Measurements from ENCODE around the gene ADGRB2. TPM values are rescaled to one million over a fixed set of nuclear protein-coding genes. Genes with fewer than 3 reads are reported as not detected.

Gene ADGRB2
- total RNA-seq, 1 donor from 2014 or later, result 12.1 TPM

DNA sequence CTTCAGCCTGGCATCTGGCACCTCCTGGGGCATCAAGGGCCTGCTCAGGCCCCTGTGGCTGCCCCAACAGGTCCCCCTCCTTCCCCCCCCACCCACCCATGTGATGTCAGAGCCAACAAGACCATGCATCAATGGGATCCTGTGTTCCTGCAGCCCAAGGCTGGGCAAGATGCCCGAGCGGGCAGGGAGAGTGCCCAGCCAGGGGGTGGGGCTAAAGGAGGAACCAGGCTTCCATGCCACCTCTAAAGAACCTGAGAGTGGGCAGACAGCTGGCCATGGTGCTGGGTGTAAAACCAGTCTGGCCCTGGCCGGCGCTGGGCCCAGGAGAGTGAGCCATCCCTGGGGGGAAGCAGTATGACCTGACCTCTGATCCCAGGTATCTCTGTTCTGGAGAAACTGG, 67.9 kb downstream of the ADGRB2 start:
- H3K27me3 ChIP-seq (ENCODE audit: low read depth), result no peaks in the 10 kb centered on the region
- TF ChIP-seq, protein P1, sequence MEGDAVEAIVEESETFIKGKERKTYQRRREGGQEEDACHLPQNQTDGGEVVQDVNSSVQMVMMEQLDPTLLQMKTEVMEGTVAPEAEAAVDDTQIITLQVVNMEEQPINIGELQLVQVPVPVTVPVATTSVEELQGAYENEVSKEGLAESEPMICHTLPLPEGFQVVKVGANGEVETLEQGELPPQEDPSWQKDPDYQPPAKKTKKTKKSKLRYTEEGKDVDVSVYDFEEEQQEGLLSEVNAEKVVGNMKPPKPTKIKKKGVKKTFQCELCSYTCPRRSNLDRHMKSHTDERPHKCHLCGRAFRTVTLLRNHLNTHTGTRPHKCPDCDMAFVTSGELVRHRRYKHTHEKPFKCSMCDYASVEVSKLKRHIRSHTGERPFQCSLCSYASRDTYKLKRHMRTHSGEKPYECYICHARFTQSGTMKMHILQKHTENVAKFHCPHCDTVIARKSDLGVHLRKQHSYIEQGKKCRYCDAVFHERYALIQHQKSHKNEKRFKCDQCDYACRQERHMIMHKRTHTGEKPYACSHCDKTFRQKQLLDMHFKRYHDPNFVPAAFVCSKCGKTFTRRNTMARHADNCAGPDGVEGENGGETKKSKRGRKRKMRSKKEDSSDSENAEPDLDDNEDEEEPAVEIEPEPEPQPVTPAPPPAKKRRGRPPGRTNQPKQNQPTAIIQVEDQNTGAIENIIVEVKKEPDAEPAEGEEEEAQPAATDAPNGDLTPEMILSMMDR (IDR thresholded peaks at IDR 0.05; ENCODE audit: borderline replicate concordance), result no peak
- H3K27ac ChIP-seq (replicated peaks), result no peak overlapping the region
- H3K4me3 ChIP-seq, result no peak overlapping the region
- DNase-seq, result no peak
- peaks cover 20% of the 10 kb centered on the region for H3K4me1 ChIP-seq
- no peaks in the 10 kb centered on the region for H3K9me3 ChIP-seq (replicated peaks)
- intact Hi-C loops (cut with micrococcal nuclease), result no loop called here
- H3K36me3 ChIP-seq, result no peaks in the 10 kb centered on the region

DNA sequence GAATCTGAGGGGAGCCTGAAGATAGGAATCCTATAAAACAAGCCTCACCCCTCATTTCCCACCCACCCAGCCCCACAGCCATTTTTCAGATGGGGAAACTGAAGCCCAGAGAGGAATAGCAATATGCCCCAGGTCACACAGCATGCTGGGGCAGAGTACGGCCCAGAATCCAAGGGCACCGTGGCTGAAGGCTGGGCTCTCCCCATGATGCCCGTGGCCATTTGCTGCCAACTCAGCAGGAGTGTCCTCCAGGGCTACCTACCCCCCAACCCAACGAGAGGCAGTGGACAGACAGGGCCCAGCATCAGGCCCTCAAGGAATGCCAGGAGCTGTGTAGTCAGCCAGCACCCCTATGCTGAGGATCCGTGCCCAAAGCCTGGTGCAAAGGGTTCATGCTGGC, 68.8 kb downstream of the ADGRB2 start:
- no peaks in the 10 kb centered on the region for H3K36me3 ChIP-seq
- no peaks in the 10 kb centered on the region for H3K27me3 ChIP-seq (ENCODE audit: low read depth)
- no peak for DNase-seq
- no peaks in the 10 kb centered on the region for H3K9me3 ChIP-seq (replicated peaks)
- intact Hi-C loops (cut with micrococcal nuclease), result no loop called here
- H3K4me1 ChIP-seq, result peaks cover 11% of the 10 kb centered on the region
- H3K4me3 ChIP-seq, result no peak overlapping the region
- TF ChIP-seq, protein P1 (IDR thresholded peaks at IDR 0.05; ENCODE audit: borderline replicate concordance), result no peak
- H3K27ac ChIP-seq (replicated peaks), result no peak overlapping the region

DNA sequence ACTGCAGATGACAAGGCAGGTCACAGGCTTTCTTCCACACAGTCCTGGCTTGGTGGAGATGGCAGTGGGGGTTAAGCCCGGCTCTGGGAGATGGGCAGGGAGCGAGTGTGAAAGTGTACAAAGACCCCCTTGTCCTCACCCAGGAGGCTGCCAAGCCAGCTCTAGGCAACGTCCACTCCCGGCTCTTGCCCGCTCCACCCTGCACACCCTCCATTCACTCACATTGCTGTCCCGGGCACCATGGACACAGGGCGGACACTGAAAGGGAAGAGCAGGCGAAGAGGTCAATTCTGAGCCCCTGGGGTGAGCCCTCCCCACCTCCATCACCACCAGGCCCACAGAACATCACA, 69.2 kb downstream of the ADGRB2 start:
- peaks cover 7% of the 10 kb centered on the region for H3K4me1 ChIP-seq
- TF ChIP-seq, protein P1 (IDR thresholded peaks at IDR 0.05; ENCODE audit: borderline replicate concordance), result no peak
- H3K4me3 ChIP-seq, result no peak overlapping the region
- H3K27ac ChIP-seq (replicated peaks), result no peak overlapping the region
- DNase-seq, result no peak
- H3K27me3 ChIP-seq (ENCODE audit: low read depth), result no peaks in the 10 kb centered on the region
- intact Hi-C loops (cut with micrococcal nuclease), result no loop called here
- no peaks in the 10 kb centered on the region for H3K36me3 ChIP-seq
- no peaks in the 10 kb centered on the region for H3K9me3 ChIP-seq (replicated peaks)

DNA sequence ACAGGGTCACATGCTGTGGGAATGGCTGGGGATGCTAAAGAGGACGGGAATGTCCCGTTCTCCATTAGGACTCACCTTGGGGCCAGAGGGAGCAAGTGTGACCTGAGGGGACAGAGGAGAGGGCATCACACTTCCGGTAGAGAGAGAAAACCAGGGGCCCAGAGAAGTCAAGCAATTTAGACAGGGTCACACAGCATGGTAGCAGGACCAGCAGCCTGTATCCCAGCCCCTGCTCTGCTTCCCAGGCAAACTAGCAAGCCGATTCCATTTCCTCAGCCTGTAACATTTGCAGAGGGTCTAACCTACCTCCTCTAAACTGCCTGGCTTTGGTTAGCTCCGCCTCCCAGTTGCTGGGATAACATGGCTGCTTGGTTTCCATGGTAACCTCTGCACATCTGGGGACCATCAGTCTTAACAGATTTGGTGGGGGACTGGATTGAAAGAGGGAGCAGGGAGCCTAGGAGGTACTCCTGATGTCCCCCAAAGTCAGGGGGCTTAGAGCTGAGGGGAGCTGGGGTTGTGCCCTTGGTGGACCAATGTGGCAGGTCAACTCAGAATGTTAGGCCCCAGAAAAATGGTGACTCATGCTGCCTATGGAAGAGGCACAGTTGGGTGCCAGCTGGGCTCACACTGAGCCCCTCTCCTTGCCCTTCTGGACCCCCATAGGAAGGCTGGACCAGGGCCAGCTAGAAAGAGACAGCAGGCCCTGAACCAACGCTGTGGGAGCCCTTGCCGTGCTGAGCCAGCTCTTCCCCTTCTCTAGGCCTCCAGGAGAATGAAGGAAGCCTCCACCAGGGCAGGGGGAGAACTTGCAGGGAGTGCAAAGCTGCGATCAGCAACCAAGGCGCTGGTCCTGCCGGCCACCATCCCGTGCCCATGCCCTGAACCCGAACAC, 69.8 kb downstream of the ADGRB2 start:
- Histone ChIP-seq H3K4me1 (peaks cover 2% of the 10 kb centered on the region), H3K36me3 (no peaks in the 10 kb centered on the region), H3K4me3 (no peak overlapping the region), H3K27ac (replicated peaks) (no peak overlapping the region), H3K9me3 (replicated peaks) (no peaks in the 10 kb centered on the region), H3K27me3 (ENCODE audit: low read depth) (no peaks in the 10 kb centered on the region)
- TF ChIP-seq, protein P1 (IDR thresholded peaks at IDR 0.05; ENCODE audit: borderline replicate concordance), result no peak
- intact Hi-C loops (cut with micrococcal nuclease), result no loop called here
- no peak for DNase-seq

DNA sequence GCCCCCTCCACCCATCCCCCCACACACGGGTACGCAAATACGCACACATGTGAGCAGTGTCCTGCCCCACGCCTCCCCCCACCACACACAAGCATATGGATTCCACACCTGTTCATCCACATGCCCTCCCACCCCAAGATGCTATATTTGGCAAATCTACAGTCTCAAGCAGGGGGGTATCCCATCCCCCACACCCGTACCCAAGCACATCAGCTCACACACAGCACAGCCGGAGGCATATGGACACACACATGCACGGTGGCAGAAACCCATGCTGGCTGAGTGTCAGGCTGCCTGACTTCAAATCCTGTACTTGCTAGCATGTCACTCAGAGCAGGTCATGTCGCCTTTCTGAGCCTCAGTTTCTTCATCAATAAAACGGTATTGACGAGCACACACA, 70.9 kb downstream of the ADGRB2 start:
- TF ChIP-seq, protein P1 (IDR thresholded peaks at IDR 0.05; ENCODE audit: borderline replicate concordance), result no peak
- DNase-seq, result no peak
- no peaks in the 10 kb centered on the region for H3K36me3 ChIP-seq
- H3K4me1 ChIP-seq, result no peaks in the 10 kb centered on the region
- H3K27ac ChIP-seq (replicated peaks), result no peak overlapping the region
- intact Hi-C loops (cut with micrococcal nuclease), result no loop called here
- no peaks in the 10 kb centered on the region for H3K9me3 ChIP-seq (replicated peaks)
- H3K27me3 ChIP-seq (ENCODE audit: low read depth), result no peaks in the 10 kb centered on the region
- no peak overlapping the region for H3K4me3 ChIP-seq
